PC-3 (cell line): ENCODE results near the gene NOC4L. TPM values are rescaled to one million over a fixed set of nuclear protein-coding genes. Genes with fewer than 3 reads are reported as not detected.

ENCODE experiments used
- ATAC-seq: fragments of 200-7000 bp; cut with Tn5 transposase; 2 replicates; pipeline ENCODE4 v1.9.1; 2020; ENCODE audit warnings: mild to moderate bottlenecking, moderate library complexity
- BruUV-seq: library from RNA; stranded (reverse); fragments of 400-500 nt; replicated peaks from 2 replicates; lab custom pipeline; 2021; lab: Mats Ljungman, UMichigan
- CTCF ChIA-PET: fragments of 300-600 bp; sonication (Branson Sonifier 250); formaldehyde crosslinking; loops from one replicate; lab custom pipeline; 2022; ENCODE audit warnings: antibody characterized with exemption; lab: Charles Lee
- POLR2A ChIA-PET: fragments of 300-600 bp; sonication (Branson Sonifier 250); formaldehyde crosslinking; loops from one replicate; lab custom pipeline; 2022; ENCODE audit warnings: antibody characterized with exemption; ENCODE audit not compliant: unreplicated experiment; lab: Charles Lee
- DNase-seq: peaks from one replicate; pipeline ENCODE4 v3.0.0-alpha.2; 2015
- H2AFZ ChIP-seq: fragments of 300-600 bp; sonication (generic); 2 replicates; pipeline ENCODE4 v1.6.0; 2016; ENCODE audit warnings: antibody characterized with exemption, low read length
- H3F3A ChIP-seq: fragments of 300-600 bp; sonication (generic); one replicate; pipeline ENCODE4 v1.6.0; 2017; ENCODE audit warnings: antibody characterized with exemption, low read length, control low read depth, mild to moderate bottlenecking; ENCODE audit not compliant: unreplicated experiment
- H3K27ac ChIP-seq: fragments of 300-600 bp; sonication (generic); 2 replicates; pipeline ENCODE4 v1.5.1; 2016; ENCODE audit warnings: mild to moderate bottlenecking, low read length
- H3K27me3 ChIP-seq: fragments of 300-600 bp; sonication (generic); 2 replicates; pipeline ENCODE4 v1.6.1; 2016; ENCODE audit warnings: low read length, mixed read lengths
- H3K36me3 ChIP-seq: fragments of 300-600 bp; sonication (generic); 2 replicates; pipeline ENCODE4 v1.6.1; 2016; ENCODE audit warnings: low read depth, mixed run types, low read length, mixed read lengths
- H3K4me1 ChIP-seq: fragments of 300-600 bp; sonication (generic); 2 replicates; pipeline ENCODE4 v1.5.1; 2016; ENCODE audit warnings: low read length; ENCODE audit not compliant: insufficient read depth
- H3K4me2 ChIP-seq: fragments of 300-600 bp; sonication (generic); 2 replicates; pipeline ENCODE4 v1.6.0; 2016; ENCODE audit warnings: low read length
- H3K4me3 ChIP-seq: fragments of 300-600 bp; sonication (generic); 2 replicates; pipeline ENCODE4 v1.5.1; 2016; ENCODE audit warnings: mild to moderate bottlenecking, low read length, mixed read lengths
- H3K79me2 ChIP-seq: fragments of 300-600 bp; sonication (generic); 2 replicates; pipeline ENCODE4 v1.6.1; 2017; ENCODE audit warnings: low read length, mixed read lengths
- H3K9ac ChIP-seq: fragments of 300-600 bp; sonication (generic); 2 replicates; pipeline ENCODE4 v1.6.0; 2016; ENCODE audit warnings: mild to moderate bottlenecking, low read length
- H3K9me2 ChIP-seq: fragments of 300-600 bp; sonication (generic); replicated peaks from 2 replicates; pipeline ENCODE4 v1.6.1; 2016; ENCODE audit warnings: mixed run types, low read length, mixed read lengths
- H3K9me3 ChIP-seq: fragments of 300-600 bp; sonication (generic); 2 replicates; pipeline ENCODE4 v1.6.1; 2016; ENCODE audit warnings: low read length, mixed read lengths
- H4K20me1 ChIP-seq: fragments of 300-600 bp; sonication (generic); 2 replicates; pipeline ENCODE4 v1.6.1; 2016; ENCODE audit warnings: low read length, mixed read lengths
- CTCF ChIP-seq: fragments of 300-600 bp; sonication (generic); conservative IDR thresholded peaks from 2 replicates; pipeline ENCODE4 v1.5.1; 2017; ENCODE audit warnings: antibody characterized with exemption, low read depth, mild to moderate bottlenecking, low read length
- EZH2 ChIP-seq: fragments of 300-600 bp; sonication (generic); IDR thresholded peaks from one replicate; pipeline ENCODE4 v1.6.1; 2017; ENCODE audit warnings: antibody characterized with exemption, mild to moderate bottlenecking, low read length; ENCODE audit not compliant: unreplicated experiment
- EZH2phosphoT487 ChIP-seq: fragments of 300-600 bp; sonication (generic); IDR thresholded peaks from 2 replicates; pipeline ENCODE4 v1.6.1; 2018; ENCODE audit warnings: mild to moderate bottlenecking, antibody characterized with exemption, low read length, borderline replicate concordance
- intact Hi-C: fragments of 100-400 bp; cut with micrococcal nuclease; formaldehyde crosslinking; loops from 2 replicates; pipeline ENCODE4 v1.9.0; 2023
- total RNA-seq: library from RNA; depleted of rRNA; stranded (reverse); fragments of >200 nt; gene quantifications from 2 replicates; pipeline ENCODE4 v1.2.3, GENCODE V29; 2014

NOC4L gene
- total RNA-seq, 1 experiment from 2014 or later: 44.4 TPM

GRCh38 chr12:132140918-132141841, 3.1 kb upstream of the NOC4L start:
- Histone ChIP-seq H3K9me3 (no peaks in the 10 kb centered on the region), H3K27ac (no peak overlapping the region), H3K4me3 (no peak overlapping the region), H3F3A (no peaks in the 10 kb centered on the region), H3K4me1 (peaks cover 18% of the 10 kb centered on the region; the same call in 1 of the 2 replicates), H2AFZ (no peak overlapping the region), H4K20me1 (0 out of 2 replicates have a peak, but pooled peaks cover 6% of the 10 kb centered on the region), H3K27me3 (no peaks in the 10 kb centered on the region), H3K79me2 (peaks cover 42% of the 10 kb centered on the region), H3K4me2 (no peak overlapping the region), H3K9me2 (no peaks in the 10 kb centered on the region), H3K36me3 (peaks cover 42% of the 10 kb centered on the region), H3K9ac (no peak overlapping the region)
- BruUV-seq: no TSS peak
- DNase-seq (no peak), ATAC-seq (no peak)
- TF ChIP-seq CTCF (no peak), EZH2 (no peak), EZH2phosphoT487 (no peak)
- POLR2A ChIA-PET: no interaction called here
- intact Hi-C loops: no loop called here
- CTCF ChIA-PET: no interaction called here

- H3K27ac ChIP-seq: no peak overlapping the region
- DNase-seq (no peak), ATAC-seq (no peak)
- peak overlapping the region; percentile 86; the same call in 1 of the 2 replicates for H3K4me3 ChIP-seq
- POLR2A ChIA-PET: no interaction called here
- CTCF ChIA-PET: no interaction called here
- H2AFZ ChIP-seq: no peak overlapping the region
- no peak overlapping the region for H3K4me2 ChIP-seq
- no peaks in the 10 kb centered on the region for H3F3A ChIP-seq
- no peak overlapping the region for H3K9ac ChIP-seq
- H4K20me1 ChIP-seq: 0 out of 2 replicates have a peak, but pooled peaks cover 6% of the 10 kb centered on the region
- peaks cover 44% of the 10 kb centered on the region for H3K36me3 ChIP-seq
- no peaks in the 10 kb centered on the region for H3K27me3 ChIP-seq
- TF ChIP-seq EZH2 (no peak), CTCF (no peak), EZH2phosphoT487 (no peak)
- intact Hi-C loops: no loop called here
- H3K79me2 ChIP-seq: peaks cover 52% of the 10 kb centered on the region
- peaks cover 18% of the 10 kb centered on the region; the same call in 1 of the 2 replicates for H3K4me1 ChIP-seq
- BruUV-seq: no TSS peak
- no peaks in the 10 kb centered on the region for H3K9me3 ChIP-seq
- no peaks in the 10 kb centered on the region for H3K9me2 ChIP-seq
Measured at GRCh38 chr12:132141976-132142678, 2.1 kb upstream of the NOC4L start.
